A549 (cell line): ENCODE data around the gene RGS13.

Experiments used
- MAFK ChIP-seq: fragments of 450-650 bp; IDR thresholded peaks from 2 replicates; pipeline ENCODE4 v1.6.1; 2014; ENCODE audit not compliant: partially characterized antibody
- POLR2A ChIP-seq: IDR thresholded peaks from 2 replicates; pipeline ENCODE4 v1.6.1; 2012; ENCODE audit warnings: mild to moderate bottlenecking, low read length
- SMC3 ChIP-seq: fragments of >200 bp; sonication (Bioruptor Twin); formaldehyde crosslinking; IDR thresholded peaks from 3 replicates; pipeline ENCODE4 v1.6.1; 2018; ENCODE audit warnings: inconsistent platforms
- TF ChIP-seq, protein P1 (sequence below): fragments of >200 bp; sonication (Bioruptor Twin); formaldehyde crosslinking; IDR thresholded peaks from 3 replicates; pipeline ENCODE4 v1.5.1; 2016

DNA sequence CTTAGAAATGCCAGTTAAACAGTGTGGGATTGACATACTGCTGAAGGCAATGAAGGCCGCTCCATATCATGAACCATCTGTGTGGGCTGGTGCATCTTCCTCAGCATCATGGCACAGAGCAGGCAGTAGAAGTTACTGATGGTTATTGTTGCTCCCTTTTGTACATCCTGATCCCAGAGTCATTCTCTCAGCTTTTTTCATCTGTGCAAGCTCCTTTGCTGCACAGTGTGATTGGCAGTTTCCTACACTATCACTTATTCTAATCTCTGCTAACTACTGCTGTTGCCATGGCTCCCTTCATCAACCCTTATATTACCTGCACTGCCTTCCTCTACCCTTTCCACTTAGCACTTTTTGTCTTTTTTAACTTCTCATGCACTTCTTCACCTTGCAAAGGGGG is 16.2 kb downstream of the RGS13 start:
- TF ChIP-seq, protein P1, sequence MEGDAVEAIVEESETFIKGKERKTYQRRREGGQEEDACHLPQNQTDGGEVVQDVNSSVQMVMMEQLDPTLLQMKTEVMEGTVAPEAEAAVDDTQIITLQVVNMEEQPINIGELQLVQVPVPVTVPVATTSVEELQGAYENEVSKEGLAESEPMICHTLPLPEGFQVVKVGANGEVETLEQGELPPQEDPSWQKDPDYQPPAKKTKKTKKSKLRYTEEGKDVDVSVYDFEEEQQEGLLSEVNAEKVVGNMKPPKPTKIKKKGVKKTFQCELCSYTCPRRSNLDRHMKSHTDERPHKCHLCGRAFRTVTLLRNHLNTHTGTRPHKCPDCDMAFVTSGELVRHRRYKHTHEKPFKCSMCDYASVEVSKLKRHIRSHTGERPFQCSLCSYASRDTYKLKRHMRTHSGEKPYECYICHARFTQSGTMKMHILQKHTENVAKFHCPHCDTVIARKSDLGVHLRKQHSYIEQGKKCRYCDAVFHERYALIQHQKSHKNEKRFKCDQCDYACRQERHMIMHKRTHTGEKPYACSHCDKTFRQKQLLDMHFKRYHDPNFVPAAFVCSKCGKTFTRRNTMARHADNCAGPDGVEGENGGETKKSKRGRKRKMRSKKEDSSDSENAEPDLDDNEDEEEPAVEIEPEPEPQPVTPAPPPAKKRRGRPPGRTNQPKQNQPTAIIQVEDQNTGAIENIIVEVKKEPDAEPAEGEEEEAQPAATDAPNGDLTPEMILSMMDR: no peak
- no peak for TF ChIP-seq MAFK
- TF ChIP-seq POLR2A: no peak
- TF ChIP-seq SMC3: no peak
